ENCODE measurements around the gene PRSS1. TPM values are rescaled to one million over a fixed set of nuclear protein-coding genes. Genes with fewer than 3 reads are reported as not detected.

Gene PRSS1
- total RNA-seq, 3 donors from 2014 or later, result not detected

DNA sequence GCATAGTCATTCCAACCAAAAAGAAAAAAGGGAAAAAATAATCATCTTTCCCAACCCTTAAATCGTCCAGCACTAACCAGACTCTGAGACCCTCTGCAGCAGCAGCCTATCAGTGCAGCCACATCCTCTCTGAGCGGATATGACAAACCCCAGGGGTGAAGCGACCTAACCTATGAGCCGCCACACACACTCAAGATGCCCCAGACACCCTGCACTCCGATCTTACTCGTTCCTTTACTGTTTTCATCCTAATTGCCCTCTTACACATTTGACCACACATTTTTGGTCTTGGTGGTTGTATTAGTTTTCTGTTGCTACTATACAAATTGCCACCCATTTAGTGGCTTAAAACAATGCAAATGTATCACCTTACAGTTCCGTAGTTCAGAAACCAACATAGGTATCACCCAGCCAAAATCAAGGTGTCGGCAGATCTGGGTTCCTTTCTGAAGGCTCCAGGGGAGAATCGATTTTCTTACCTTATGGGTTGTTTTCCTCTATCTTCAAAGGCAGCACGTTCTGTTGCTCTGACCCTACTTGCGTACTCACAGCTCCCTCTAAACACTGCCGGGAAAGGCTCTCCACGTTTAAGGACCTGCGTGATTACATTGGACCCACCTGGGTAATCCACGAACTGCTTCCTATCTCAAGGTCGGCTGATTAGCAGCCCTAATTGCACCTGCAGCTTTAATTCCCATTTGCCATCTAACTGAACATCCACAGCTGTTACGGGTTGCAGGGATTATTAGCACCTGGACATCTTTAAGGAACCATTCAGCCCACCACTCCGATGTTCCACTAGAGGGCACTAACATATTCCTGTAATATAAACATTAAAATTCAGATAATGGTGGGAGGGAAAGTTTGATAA lies 37.3 kb upstream of the PRSS1 start:
- no peaks in the 10 kb centered on the region for H3K4me1 ChIP-seq
- no peak overlapping the region for H3K27ac ChIP-seq
- intact Hi-C loops (cut with DNase I; ENCODE audit: low total_unique reads), result no loop called here
- no peaks in the 10 kb centered on the region for H3K9me3 ChIP-seq
- TF ChIP-seq POLR2AphosphoS5 (IDR thresholded peaks at IDR 0.05) (no peak), POLR2A (IDR thresholded peaks at IDR 0.05) (no peak)
- TF ChIP-seq, protein P1, sequence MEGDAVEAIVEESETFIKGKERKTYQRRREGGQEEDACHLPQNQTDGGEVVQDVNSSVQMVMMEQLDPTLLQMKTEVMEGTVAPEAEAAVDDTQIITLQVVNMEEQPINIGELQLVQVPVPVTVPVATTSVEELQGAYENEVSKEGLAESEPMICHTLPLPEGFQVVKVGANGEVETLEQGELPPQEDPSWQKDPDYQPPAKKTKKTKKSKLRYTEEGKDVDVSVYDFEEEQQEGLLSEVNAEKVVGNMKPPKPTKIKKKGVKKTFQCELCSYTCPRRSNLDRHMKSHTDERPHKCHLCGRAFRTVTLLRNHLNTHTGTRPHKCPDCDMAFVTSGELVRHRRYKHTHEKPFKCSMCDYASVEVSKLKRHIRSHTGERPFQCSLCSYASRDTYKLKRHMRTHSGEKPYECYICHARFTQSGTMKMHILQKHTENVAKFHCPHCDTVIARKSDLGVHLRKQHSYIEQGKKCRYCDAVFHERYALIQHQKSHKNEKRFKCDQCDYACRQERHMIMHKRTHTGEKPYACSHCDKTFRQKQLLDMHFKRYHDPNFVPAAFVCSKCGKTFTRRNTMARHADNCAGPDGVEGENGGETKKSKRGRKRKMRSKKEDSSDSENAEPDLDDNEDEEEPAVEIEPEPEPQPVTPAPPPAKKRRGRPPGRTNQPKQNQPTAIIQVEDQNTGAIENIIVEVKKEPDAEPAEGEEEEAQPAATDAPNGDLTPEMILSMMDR (IDR thresholded peaks at IDR 0.05), result peak in 1 of 3 donors; percentile 18
- no peaks in the 10 kb centered on the region for H3K27me3 ChIP-seq
- H3K36me3 ChIP-seq, result no peaks in the 10 kb centered on the region
- no peak for DNase-seq (ENCODE audit: low spot score in 2 of 2)
- H3K4me3 ChIP-seq, result no peak overlapping the region

DNA sequence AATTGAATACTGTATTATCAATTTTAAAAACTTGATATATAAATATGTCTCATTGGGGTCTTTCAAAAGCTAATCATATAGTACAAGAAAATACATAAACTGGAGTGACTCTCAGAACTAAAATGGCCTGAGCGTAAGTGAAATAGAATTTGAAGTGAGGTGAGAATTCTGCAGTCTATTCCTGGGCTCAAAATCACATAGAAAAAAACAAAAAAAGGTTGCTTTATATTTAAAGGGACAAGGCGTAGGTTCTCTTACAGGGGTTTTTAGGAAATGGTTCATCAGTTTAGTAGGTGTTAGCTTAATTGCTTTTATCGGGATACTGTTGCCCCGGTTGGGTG lies 36.7 kb upstream of the PRSS1 start:
- no peaks in the 10 kb centered on the region for H3K4me1 ChIP-seq
- TF ChIP-seq, protein P1 (IDR thresholded peaks at IDR 0.05), result peak in 1 of 3 donors; percentile 9
- no peak for TF ChIP-seq POLR2A (IDR thresholded peaks at IDR 0.05)
- no peaks in the 10 kb centered on the region for H3K9me3 ChIP-seq
- no peaks in the 10 kb centered on the region for H3K36me3 ChIP-seq
- no peaks in the 10 kb centered on the region for H3K27me3 ChIP-seq
- DNase-seq (ENCODE audit: low spot score in 2 of 2), result no peak
- no peak overlapping the region for H3K27ac ChIP-seq
- intact Hi-C loops (cut with DNase I; ENCODE audit: low total_unique reads), result no loop called here
- H3K4me3 ChIP-seq, result no peak overlapping the region

DNA sequence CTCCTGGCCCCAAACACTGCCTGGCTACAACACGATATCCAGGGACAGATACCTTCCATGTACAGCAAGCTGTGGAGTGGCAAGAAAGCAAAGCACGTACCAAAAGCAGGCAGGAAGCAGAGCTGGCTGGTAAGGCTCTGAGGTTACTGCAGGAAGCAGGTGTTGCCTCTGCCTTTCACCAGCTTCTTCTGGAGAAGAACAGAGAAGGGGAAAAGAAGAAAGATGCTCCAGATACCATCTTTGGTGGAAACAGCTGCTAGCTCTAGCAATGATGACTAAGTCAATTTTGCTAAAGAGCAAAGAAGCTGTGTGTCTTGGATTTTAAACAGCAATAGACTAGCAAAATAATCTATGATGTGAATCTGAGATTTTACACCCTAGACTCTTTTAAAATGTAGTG lies 34.9 kb upstream of the PRSS1 start:
- no peaks in the 10 kb centered on the region for H3K4me1 ChIP-seq
- TF ChIP-seq POLR2A (IDR thresholded peaks at IDR 0.05) (no peak), POLR2AphosphoS5 (IDR thresholded peaks at IDR 0.05) (no peak)
- TF ChIP-seq, protein P1 (IDR thresholded peaks at IDR 0.05), result no peak
- H3K27ac ChIP-seq, result no peak overlapping the region
- H3K4me3 ChIP-seq, result no peak overlapping the region
- intact Hi-C loops (cut with DNase I; ENCODE audit: low total_unique reads), result no loop called here
- H3K9me3 ChIP-seq, result no peaks in the 10 kb centered on the region
- DNase-seq (ENCODE audit: low spot score in 2 of 2), result no peak
- no peaks in the 10 kb centered on the region for H3K36me3 ChIP-seq
- no peaks in the 10 kb centered on the region for H3K27me3 ChIP-seq

DNA sequence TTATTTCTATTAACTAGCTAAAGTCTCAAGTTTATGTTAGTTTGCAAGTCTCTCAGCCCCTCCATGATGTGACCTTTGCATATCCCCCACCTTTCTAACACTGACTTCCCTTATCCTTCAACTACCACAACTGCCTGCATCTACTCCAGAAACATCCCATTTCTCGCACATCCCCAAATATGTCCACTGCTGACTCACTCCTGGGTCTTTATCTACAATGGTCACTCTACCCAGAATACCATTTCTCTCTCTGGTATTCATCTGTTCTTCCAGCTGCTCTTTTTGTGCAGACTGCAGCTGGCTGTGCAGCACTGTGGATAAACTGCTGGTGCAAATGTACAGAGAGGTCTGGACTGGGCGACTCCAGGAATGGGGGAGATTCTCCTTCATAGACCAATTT lies 32.7 kb upstream of the PRSS1 start:
- Histone ChIP-seq H3K27ac (no peak overlapping the region), H3K36me3 (no peaks in the 10 kb centered on the region), H3K9me3 (no peaks in the 10 kb centered on the region), H3K4me1 (no peaks in the 10 kb centered on the region), H3K27me3 (no peaks in the 10 kb centered on the region), H3K4me3 (no peak overlapping the region)
- no peak for DNase-seq (ENCODE audit: low spot score in 2 of 2)
- TF ChIP-seq, protein P1 (IDR thresholded peaks at IDR 0.05), result no peak
- TF ChIP-seq POLR2AphosphoS5 (IDR thresholded peaks at IDR 0.05) (no peak), POLR2A (IDR thresholded peaks at IDR 0.05) (no peak)
- intact Hi-C loops (cut with DNase I; ENCODE audit: low total_unique reads), result no loop called here

DNA sequence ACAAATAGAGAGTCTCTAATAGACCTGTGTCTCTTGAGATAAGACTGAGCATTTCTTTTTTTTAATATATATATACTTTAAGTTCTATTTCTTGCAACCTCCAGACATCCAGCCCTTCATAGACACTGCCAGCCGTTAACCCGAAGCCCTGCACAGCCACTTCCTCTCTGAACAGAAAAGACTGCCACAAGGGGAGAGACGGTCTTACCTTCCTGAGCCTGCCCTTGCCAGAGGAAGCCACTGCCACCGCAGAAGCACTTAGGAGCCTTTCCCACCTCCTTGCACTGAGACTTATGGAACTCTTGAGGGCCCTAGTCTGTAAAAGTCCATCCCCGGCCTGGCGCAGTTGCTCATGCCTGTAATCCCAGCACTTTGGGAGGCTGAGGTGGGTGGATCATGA lies 31.8 kb upstream of the PRSS1 start:
- TF ChIP-seq POLR2A (IDR thresholded peaks at IDR 0.05), result no peak
- TF ChIP-seq, protein P1 (IDR thresholded peaks at IDR 0.05), result no peak
- TF ChIP-seq POLR2AphosphoS5 (IDR thresholded peaks at IDR 0.05), result no peak
- Histone ChIP-seq H3K4me3 (no peak overlapping the region), H3K4me1 (no peaks in the 10 kb centered on the region), H3K9me3 (no peaks in the 10 kb centered on the region), H3K36me3 (no peaks in the 10 kb centered on the region), H3K27ac (no peak overlapping the region), H3K27me3 (no peaks in the 10 kb centered on the region)
- intact Hi-C loops (cut with DNase I; ENCODE audit: low total_unique reads), result no loop called here
- no peak for DNase-seq (ENCODE audit: low spot score in 2 of 2)

All from breast epithelium (tissue), 4 donors.